NCI-H446 (cell line): ENCODE data around the gene ENPP6.
A peak's percentile ranks its signal among the peaks of the same experiment; 100 is the strongest.

Experiments
- DNase-seq, 2 experiments: peaks; one replicate each; lab custom pipeline; 2025; lab: John Stamatoyannopoulos, UW

Gene ENPP6

GRCh38 chr4:184217634-184218033 lies at the start of gene ENPP6:
ENPP6 (minus strand) TSS chr4:184217873; CDS start chr4:184217819, 54 bp downstream.
- no peak for DNase-seq

GRCh38 chr4:184267206-184267608 lies 49.5 kb upstream of the ENPP6 start:
- no peak for DNase-seq

GRCh38 chr4:184265546-184266351 lies 48.1 kb upstream of the ENPP6 start:
- DNase-seq, result no peak

- DNase-seq, result peak; percentile 81 to 84
These were observed 46.4 kb upstream of the ENPP6 start for GRCh38 chr4:184263910-184264732.

DNA sequence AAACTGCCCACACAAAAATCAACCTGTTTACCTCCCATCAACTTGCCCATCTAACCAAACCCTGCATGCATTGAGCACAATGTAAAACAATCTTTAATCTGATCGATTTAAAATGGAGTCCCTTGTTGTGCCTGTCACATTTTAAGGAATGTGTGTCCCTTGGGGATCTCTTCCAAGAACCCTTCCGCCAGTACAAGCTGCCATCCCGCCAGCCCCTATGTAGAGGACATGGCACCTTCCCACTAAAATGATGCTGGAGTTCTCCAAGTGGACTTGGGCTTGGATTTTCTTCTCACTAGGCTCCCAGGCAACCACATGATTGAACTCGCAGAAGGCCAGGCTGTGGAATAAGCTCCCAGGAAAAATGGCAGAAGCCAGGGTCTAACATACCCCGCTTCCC lies 45.8 kb upstream of the ENPP6 start:
- DNase-seq, result no peak

- DNase-seq, result no peak
These were observed 45.2 kb upstream of the ENPP6 start for GRCh38 chr4:184262901-184263300.

DNA sequence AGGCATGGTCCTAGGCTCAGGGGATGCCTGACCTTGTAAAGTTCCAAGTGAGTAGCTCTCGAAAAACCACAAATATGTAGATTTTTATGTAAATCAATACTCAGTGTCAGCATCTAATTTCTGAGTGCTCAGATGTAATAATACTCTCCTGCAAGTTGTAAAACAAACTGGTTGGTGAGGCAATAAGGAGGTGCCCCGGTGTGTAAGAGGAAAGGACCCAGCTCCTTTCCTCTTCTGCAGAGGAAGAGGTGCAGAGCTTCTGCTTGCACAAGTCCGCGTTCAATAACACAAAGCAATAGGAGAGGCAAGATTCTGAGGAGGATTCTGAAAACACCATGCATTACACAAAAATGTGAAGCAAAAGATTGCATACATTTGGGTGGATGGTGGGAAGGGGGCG lies 43.6 kb upstream of the ENPP6 start:
- DNase-seq, result no peak

DNA sequence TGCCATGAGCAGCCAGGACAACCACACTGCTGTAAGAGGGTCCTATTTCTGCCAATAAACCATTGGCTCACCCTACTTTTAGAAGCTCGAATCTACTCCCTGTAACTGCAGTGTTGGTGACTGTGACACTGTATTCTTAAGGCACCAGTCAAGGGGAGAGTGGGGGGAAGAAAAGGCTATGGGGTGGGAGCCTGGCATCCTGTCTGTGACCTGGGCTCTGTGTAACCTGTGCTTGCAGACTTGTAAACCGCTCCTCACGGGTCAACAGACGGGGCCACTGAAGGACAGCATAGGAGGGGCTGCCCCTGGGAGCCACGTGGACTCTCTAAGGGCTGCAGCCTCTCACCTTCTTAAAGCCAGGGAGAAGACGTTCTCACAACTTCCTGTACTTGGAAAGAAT lies 42.2 kb upstream of the ENPP6 start:
- DNase-seq, result no peak

GRCh38 chr4:184259081-184259480 lies 41.4 kb upstream of the ENPP6 start:
- DNase-seq, result no peak

GRCh38 chr4:184255871-184256642 lies 38.4 kb upstream of the ENPP6 start:
- no peak for DNase-seq

GRCh38 chr4:184255361-184255760 lies 37.7 kb upstream of the ENPP6 start:
- DNase-seq, result no peak

DNA sequence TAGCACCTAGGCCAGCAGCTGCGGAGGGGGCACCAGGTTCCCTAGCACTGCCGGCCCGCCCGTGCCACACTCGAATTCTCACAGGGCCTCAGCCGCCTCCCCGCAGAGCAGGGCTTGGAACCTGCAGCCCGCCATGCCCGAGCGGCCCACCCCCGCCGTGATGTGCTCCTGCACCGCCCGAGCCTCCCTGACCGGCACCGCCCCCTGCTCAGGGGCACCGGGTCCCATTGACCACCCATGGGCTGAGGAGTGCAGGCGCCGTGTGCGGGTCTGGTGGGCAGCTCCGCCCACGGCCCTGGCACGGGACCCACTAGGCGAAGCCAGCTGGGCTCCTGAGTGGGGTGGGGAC lies 35.4 kb upstream of the ENPP6 start:
- DNase-seq, result no peak

DNA sequence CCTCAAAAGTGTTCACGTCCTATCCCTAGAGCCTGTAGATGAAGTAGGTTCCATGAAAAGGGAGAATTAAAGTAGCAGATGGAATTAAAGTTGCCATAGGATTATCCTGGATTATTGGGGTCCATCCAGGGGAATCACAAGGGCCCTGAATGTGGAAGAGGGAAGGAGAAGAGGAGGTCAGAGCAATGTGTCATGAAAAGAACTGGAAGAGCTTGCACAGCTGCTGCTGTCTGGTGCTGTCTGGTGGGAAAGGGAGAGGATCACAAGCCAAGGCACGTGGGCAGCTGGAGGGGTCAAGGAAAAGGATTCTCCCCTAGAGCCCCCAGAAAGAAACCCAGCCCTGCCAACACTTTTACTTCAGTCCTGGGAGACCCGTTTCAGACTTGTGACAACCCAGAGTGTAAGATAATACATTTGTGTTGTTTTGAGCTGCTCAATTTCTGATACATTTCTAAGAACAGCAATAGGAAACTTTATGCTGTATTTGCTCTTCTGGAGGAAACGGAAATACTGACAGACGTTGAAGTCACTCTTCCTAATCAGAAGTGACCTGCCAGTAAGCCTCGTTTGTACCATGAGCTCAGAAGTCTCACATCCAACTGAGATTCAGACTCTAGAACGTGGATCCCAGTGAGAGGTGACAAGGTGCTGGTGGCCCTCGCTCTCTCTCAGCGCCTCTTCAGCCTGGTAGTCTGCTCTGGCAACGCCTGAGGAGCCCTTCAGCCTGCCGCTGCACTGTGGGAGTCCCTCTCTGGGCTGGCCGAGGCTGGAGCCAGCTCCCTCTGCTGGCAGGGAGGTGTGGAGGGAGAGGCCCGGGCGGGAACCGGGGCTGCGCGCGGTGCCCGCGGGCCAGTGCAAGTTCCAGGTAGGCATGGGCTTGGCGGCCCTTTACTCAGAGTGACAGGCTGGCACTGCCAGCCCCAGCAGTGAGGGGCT lies 34.7 kb upstream of the ENPP6 start:
- no peak for DNase-seq

- DNase-seq, result no peak
These were observed 34.0 kb upstream of the ENPP6 start for GRCh38 chr4:184251670-184251980.

DNA sequence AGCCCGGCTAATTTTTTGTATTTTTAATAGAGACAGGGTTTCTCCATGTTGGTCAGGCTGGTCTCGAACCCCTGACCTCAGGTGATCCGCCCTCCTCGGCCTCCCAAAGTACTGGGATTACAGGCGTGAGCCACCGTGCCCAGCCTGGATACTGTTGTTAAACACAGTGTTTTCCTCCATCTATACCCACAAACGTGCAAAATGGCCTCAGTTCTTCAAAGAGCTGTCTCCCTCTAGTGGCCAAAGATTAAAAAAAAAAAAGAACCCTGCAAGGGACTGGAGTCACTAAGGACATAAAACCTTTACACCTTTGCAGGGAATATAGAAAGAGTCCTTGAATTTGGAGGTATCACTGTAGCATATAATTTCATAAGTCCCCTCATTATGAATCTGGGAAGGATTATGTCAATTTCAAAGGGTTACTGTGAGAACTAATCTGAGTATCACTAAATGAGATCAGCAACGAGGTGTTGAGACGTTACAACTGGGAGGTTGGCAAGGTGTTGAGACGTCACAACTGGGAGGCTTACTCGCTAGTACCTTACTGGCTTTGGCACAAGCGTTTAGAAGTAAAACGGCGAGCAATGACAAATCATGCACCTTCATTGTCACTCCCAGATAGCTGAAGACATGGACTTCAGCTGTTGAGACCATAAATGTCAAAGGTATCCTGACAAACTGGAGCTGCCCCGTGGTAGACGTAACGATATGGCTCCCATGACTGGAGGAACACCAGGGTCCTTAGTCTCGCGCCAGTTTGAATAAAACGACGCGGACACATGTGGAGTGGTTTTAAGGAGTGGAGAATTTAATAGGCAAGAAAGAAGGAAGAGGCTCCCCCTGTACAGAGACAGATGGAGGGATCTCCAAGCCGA lies 33.4 kb upstream of the ENPP6 start:
- peak in 1 of 2 experiments; percentile 57 for DNase-seq

DNA sequence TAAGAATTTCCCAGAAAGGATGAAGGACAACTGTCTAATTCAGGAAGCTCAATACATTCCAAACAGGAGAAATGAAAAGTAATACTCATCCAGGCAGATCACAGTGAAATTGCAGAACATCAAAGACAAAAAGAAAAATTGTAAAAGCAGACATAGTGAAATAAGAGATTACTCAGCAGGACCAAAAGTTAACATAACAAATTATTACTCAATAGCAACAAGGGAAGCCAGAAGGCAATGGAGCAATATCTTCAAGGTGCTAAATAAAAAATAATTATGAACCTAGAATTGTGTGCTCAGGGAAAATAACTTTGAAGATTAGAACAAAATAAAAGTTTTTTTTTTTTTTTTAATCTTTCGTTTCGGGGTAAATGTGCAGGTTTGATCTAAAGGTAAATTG lies 30.5 kb upstream of the ENPP6 start:
- DNase-seq, result no peak

GRCh38 chr4:184247421-184247820 lies 29.7 kb upstream of the ENPP6 start:
- DNase-seq, result no peak

DNA sequence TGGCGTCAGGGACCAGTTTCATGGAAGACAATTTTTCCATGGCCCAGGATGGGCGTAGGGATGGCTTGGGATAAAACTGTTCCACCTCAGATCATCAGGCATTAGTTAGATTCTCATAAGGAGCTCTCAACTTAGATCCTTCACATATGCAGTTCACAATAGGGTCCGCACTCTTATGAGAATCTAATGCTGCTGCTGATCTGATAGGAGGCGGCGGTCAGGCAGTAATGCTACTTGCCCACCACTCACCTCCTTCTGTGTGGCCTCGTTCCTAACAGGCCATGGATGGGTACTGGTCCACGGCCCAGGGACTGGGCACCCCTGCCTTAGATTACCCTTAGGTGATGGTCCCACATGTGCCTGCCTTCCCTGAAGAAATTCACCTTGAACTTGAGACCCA lies 28.8 kb upstream of the ENPP6 start:
- DNase-seq, result no peak

- no peak for DNase-seq
These were observed 20.5 kb upstream of the ENPP6 start for GRCh38 chr4:184238072-184238745.

GRCh38 chr4:184237612-184238011 lies 19.9 kb upstream of the ENPP6 start:
- no peak for DNase-seq
